Measurements from ENCODE around the gene ITLN1.
"Not testable (repeated sequence)": the region's sequence is repeated elsewhere in the genome, so short reads cannot be mapped to it uniquely, and the experiment has no call there.

Gene ITLN1

GRCh38 chr1:160891474-160891873 lies 6.5 kb upstream of the ITLN1 start:
- no peak for TF ChIP-seq CTCF (IDR thresholded peaks at IDR 0.05; ENCODE audit: low read depth, low read length)
- DNase-seq (ENCODE audit: extremely low read depth, low read depth), result no peak

DNA sequence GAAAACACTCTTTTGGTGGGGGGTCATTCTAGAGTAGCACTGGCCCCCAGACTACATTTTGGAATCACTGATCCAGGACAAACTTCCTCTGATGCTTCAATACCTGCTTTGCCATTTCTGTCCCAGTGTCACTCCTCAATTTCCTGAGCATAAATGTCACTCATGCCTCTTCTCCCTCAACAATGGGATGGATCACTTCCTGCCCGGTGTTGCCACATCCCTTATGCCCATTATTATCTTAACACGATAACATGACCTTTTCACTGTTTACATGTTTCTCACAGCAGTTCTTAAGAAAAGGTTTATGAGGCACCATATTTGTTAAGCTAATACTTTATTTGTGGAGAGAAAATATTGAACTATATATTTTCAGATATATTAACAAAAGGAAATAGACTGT lies 3.9 kb upstream of the ITLN1 start:
- DNase-seq (ENCODE audit: extremely low read depth, low read depth), result no peak
- TF ChIP-seq CTCF (IDR thresholded peaks at IDR 0.05; ENCODE audit: low read depth, low read length), result no peak

DNA sequence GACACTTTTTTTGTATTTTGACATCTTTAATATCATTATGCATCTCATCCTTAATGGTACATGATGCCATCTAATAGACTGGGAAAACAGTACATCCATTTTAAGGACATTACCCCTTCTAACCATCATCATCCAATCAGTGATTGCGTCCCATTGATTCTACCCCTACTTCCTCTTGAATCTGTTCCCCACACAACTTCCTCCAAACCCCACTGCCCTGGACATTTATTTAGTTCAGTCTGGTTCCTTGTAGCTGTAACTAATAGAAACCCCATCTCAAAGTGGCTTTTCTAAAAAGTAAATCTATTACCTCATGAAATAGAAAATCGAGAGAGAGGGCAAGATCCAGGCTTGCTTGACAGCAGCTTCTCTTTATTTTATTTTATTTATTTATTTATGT lies 2.1 kb upstream of the ITLN1 start:
- no peak for DNase-seq (ENCODE audit: extremely low read depth, low read depth)
- TF ChIP-seq CTCF (IDR thresholded peaks at IDR 0.05; ENCODE audit: low read depth, low read length), result no peak

DNA sequence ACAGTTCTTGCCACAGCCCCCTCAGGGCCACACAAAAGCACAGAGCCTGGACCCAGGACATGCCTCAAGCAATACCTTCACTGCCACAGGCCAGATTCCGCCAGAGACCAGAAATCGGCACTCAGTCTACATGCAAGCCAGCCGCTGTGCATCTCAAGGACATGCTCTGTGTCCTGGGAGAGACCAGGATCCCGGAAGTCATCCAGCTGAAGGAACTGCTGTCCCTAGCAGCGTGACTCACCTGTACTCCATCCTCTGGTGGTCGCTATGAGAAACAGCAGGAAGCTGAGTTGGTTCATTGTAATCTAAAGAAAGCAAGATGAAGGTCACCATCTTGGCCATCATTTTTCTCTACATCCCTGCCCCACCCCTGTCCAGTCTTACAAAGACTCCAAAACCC lies 401 bp downstream of the ITLN1 start:
- no peak for TF ChIP-seq CTCF (IDR thresholded peaks at IDR 0.05; ENCODE audit: low read depth, low read length)
- DNase-seq (ENCODE audit: extremely low read depth, low read depth), result no peak

DNA sequence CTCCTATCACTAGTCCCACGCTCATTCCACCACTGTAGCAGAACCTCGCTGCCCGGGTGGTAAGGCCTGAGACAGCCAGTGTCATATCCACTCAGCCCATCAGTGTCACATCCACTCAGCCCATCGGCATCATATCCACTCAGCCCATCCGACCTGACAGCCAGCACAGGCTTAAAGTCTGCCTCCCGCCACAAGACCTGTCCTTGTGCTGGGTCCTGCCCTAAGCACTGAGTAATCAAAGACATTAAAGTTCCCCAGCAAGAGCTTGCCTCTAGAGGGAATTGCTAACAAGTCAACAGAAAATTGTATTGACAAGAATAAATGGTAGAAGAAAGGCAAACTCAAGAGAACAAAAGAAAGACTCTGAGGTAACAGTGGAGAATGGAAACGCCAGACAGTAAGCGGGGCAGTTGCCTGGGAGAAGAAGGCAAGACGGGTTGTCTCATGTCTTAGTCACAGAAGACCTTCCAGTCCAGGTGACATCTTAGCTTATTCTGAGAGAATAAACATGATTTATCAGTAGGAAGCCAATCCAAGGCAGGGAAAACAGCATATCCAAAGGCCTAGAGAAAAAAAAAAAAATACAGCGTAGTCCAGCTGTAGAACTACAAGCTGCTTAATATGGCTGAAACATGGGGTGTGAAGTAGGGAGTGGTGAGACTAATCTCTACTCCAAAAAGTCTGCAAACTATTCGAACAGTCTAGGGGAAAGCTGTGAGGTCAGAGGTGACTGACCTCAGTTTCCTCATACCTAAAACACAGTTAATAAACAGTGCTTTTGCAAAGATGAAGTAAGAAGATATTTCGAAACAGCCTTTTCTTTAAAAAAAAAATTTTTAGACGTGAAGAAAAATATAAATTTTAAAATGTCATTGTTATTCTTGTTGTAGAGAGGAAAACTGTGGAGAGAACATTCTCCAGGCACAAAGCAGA lies 1.1 kb downstream of the ITLN1 start:
- DNase-seq (ENCODE audit: extremely low read depth, low read depth), result no peak
- no peak for TF ChIP-seq CTCF (IDR thresholded peaks at IDR 0.05; ENCODE audit: low read depth, low read length)

DNA sequence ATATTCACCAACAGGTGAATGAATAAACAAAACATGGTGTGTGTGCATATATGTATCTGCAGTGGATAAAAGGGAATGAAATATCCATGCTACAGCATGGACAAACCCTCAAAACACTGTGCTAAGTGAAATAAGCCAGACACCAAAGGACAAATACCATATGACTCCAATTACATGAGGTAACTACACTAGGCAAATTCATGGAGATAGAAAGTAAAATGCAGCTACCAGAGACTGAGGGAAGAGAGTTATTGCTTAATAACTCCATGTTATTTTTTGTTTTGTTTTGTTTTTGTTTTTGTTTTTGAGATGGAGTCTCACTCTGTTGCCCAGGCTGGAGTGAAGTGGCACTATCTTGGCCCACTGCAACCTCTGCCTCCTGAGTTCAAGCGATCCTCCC lies 2.4 kb downstream of the ITLN1 start:
- no peak for TF ChIP-seq CTCF (IDR thresholded peaks at IDR 0.05; ENCODE audit: low read depth, low read length)
- DNase-seq (ENCODE audit: extremely low read depth, low read depth), result no peak

- not testable (repeated sequence) for DNase-seq (ENCODE audit: extremely low read depth, low read depth)
Measured at GRCh38 chr1:160881264-160881663, 3.7 kb downstream of the ITLN1 start.

DNA sequence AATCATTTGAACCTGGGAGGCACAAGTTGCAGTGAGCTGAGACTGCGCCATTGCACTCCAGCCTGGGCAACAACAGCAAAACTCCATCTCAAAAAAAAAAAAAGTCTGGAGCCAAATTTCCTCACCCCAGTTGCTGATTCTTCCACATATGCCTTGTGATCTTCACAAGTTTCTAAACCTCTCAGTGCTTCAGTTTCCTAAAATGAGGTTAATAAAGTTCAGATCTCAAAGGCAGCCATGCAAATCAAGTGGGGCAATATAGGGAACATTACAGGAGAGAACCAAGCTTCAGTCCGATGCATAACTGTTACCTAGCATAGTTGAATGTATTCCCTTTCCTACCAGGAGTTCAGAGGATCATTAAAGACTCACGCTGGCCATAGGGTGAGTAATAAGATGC lies 4.8 kb downstream of the ITLN1 start:
- no peak for TF ChIP-seq CTCF (IDR thresholded peaks at IDR 0.05; ENCODE audit: low read depth, low read length)
- DNase-seq (ENCODE audit: extremely low read depth, low read depth), result no peak
